ENCODE measurements around the gene MSANTD2. TPM values are rescaled to one million over a fixed set of nuclear protein-coding genes. Genes with fewer than 3 reads are reported as not detected.

Gene MSANTD2
- total RNA-seq, 1 donor from 2014 or later: 9.8 TPM

DNA sequence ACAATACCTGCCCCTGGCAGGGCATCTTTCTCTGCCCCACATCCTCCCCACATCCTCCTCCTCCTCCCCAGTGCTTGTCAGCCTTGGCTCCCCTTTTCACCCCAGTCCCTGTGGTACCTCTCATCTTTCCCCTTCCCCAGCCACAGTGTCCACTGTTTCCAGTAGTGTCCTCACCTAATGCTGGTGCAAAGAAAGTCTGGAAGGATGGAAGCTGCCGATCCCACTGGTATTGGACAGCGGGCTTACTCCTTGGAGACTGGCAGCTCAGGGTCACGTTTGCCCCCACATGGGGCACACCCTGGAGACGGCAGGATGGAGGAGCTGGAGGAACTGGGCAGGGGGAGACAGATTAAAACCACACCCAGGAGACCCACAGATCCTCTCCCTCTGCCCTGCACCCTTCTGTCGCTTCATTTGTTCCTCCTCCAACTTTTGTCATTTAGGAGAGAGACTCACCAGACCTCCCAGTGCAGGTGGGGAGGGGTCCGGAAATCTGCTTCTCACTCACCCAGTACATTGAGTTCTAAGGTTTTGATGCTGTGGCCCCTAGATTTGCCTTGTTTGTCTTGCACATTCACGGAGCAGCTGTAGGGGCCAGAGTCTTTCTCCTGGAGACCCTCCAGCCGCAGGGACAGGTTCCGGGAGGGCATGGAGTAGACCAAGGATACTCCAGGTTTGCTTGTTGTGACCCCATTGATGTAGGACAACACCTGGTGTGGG is 44.0 kb downstream of the MSANTD2 start:
- DNase-seq (ENCODE audit: extremely low spot score in 2 of 2): no peak
- Histone ChIP-seq H3K9me3 (no peaks in the 10 kb centered on the region), H3K36me3 (no peaks in the 10 kb centered on the region), H3K4me3 (no peak overlapping the region), H3K27me3 (peaks cover 6% of the 10 kb centered on the region), H3K27ac (no peak overlapping the region), H3K4me1 (peaks cover 34% of the 10 kb centered on the region)
- intact Hi-C loops (cut with DNase I): loop anchor here (5.0 kb wide), 1 partner anchor 81 kb away; no protein-coding TSS in a partner anchor
- TF ChIP-seq POLR2AphosphoS5 (IDR thresholded peaks at IDR 0.05; ENCODE audit: insufficient read depth in 1 of 2, low read depth in 1 of 2) (no peak), POLR2A (IDR thresholded peaks at IDR 0.05) (no peak)
- TF ChIP-seq, protein P1, sequence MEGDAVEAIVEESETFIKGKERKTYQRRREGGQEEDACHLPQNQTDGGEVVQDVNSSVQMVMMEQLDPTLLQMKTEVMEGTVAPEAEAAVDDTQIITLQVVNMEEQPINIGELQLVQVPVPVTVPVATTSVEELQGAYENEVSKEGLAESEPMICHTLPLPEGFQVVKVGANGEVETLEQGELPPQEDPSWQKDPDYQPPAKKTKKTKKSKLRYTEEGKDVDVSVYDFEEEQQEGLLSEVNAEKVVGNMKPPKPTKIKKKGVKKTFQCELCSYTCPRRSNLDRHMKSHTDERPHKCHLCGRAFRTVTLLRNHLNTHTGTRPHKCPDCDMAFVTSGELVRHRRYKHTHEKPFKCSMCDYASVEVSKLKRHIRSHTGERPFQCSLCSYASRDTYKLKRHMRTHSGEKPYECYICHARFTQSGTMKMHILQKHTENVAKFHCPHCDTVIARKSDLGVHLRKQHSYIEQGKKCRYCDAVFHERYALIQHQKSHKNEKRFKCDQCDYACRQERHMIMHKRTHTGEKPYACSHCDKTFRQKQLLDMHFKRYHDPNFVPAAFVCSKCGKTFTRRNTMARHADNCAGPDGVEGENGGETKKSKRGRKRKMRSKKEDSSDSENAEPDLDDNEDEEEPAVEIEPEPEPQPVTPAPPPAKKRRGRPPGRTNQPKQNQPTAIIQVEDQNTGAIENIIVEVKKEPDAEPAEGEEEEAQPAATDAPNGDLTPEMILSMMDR (IDR thresholded peaks at IDR 0.05): no peak

DNA sequence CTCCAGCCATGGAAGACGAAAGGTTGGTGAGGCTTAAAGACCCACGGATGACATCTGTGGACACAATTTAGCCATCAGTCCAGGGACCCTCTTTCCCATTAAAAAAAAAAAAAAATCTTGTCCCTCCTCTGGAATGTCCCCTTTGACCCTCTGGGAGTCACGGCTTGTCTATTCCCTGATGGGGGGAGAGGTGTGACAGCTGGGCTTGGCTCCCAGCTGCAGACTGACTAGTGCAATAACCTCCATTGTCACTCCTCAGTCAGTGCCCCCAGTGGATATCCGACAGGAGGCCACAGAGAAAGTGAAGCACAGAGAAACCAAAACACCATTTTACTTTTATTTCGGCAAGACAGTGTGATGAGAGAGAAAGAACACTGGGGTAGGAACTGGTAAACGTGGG is 45.5 kb downstream of the MSANTD2 start:
- no peaks in the 10 kb centered on the region for H3K9me3 ChIP-seq
- DNase-seq (ENCODE audit: extremely low spot score in 2 of 2): no peak
- TF ChIP-seq POLR2A (IDR thresholded peaks at IDR 0.05) (no peak), POLR2AphosphoS5 (IDR thresholded peaks at IDR 0.05; ENCODE audit: insufficient read depth in 1 of 2, low read depth in 1 of 2) (no peak)
- TF ChIP-seq, protein P1 (IDR thresholded peaks at IDR 0.05): no peak
- peaks cover 27% of the 10 kb centered on the region for H3K4me1 ChIP-seq
- H3K27me3 ChIP-seq: peaks cover 6% of the 10 kb centered on the region
- H3K36me3 ChIP-seq: no peaks in the 10 kb centered on the region
- H3K4me3 ChIP-seq: no peak overlapping the region
- H3K27ac ChIP-seq: no peak overlapping the region
- intact Hi-C loops (cut with DNase I): loop anchor here (5.0 kb wide), 1 partner anchor 83 kb away; no protein-coding TSS in a partner anchor

DNA sequence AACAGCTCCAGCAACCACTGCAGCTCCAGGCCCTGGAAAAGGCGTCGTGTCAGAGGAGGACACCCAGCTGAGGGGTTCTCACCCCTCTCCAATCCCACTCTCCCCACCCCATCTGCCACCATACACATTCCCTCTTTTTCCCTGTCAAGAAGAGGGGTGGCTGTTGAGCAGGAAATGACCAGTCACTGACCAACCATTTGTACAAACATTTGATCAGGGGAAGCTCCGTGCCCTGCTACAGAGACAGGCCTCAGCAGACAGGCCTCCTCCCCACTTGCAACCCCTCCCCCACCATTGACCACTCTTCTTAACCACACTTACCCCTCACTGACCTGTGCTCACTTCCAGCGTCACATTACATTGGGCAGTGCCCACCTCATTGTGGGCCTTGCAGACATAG is 45.9 kb downstream of the MSANTD2 start:
- H3K9me3 ChIP-seq: no peaks in the 10 kb centered on the region
- peaks cover 23% of the 10 kb centered on the region for H3K4me1 ChIP-seq
- TF ChIP-seq POLR2A (IDR thresholded peaks at IDR 0.05) (no peak), POLR2AphosphoS5 (IDR thresholded peaks at IDR 0.05; ENCODE audit: insufficient read depth in 1 of 2, low read depth in 1 of 2) (no peak)
- TF ChIP-seq, protein P1 (IDR thresholded peaks at IDR 0.05): no peak
- no peak for DNase-seq (ENCODE audit: extremely low spot score in 2 of 2)
- H3K36me3 ChIP-seq: no peaks in the 10 kb centered on the region
- H3K27me3 ChIP-seq: peaks cover 3% of the 10 kb centered on the region
- intact Hi-C loops (cut with DNase I): no loop called here
- H3K27ac ChIP-seq: no peak overlapping the region
- H3K4me3 ChIP-seq: no peak overlapping the region

DNA sequence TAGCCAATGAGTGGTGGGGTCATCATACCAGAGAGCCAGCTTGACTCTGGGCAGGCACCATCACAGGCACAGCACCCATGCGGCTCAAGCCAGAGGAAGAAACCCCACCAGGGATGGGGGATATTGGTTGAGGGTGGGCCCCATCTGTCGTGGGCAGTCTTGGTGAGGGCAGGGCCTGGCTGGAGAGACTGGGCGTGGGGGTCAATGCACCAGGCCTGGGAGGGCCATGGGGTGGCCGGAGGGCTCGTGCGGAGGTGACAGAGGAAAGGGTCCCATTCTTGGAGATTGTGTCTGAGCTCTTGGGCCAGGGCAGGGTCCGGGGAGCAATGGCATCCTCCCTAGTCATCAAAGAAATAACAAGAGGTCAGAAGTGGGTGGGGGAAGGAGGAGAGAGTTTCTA is 46.6 kb downstream of the MSANTD2 start:
- H3K4me1 ChIP-seq: peaks cover 16% of the 10 kb centered on the region
- H3K27me3 ChIP-seq: no peaks in the 10 kb centered on the region
- no peaks in the 10 kb centered on the region for H3K36me3 ChIP-seq
- intact Hi-C loops (cut with DNase I): no loop called here
- H3K4me3 ChIP-seq: no peak overlapping the region
- H3K9me3 ChIP-seq: no peaks in the 10 kb centered on the region
- TF ChIP-seq POLR2AphosphoS5 (IDR thresholded peaks at IDR 0.05; ENCODE audit: insufficient read depth in 1 of 2, low read depth in 1 of 2) (no peak), POLR2A (IDR thresholded peaks at IDR 0.05) (no peak)
- TF ChIP-seq, protein P1 (IDR thresholded peaks at IDR 0.05): no peak
- H3K27ac ChIP-seq: no peak overlapping the region
- DNase-seq (ENCODE audit: extremely low spot score in 2 of 2): no peak

DNA sequence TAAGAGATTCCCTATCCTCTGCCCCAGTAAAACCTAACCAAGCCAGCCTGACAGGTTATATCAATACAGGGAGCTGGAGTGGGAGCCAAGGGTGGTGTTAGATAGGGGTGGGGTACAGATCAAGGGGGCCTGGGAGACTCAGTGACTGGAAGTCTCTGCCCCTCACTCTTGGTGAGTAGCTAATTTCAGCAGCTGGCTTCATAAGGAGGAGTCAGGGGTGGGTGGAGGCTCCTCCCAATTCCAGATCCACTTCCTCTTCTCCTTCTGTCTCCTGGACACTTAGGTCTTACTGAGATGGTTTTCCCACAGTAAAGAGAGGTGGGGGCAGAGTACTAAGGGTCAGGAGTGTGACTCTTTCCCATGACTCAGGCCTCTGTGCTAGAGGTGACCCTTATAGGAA is 47.0 kb downstream of the MSANTD2 start:
- H3K27ac ChIP-seq: no peak overlapping the region
- no peak overlapping the region for H3K4me3 ChIP-seq
- H3K4me1 ChIP-seq: peaks cover 12% of the 10 kb centered on the region
- no peak for DNase-seq (ENCODE audit: extremely low spot score in 2 of 2)
- TF ChIP-seq POLR2A (IDR thresholded peaks at IDR 0.05) (no peak), POLR2AphosphoS5 (IDR thresholded peaks at IDR 0.05; ENCODE audit: insufficient read depth in 1 of 2, low read depth in 1 of 2) (no peak)
- TF ChIP-seq, protein P1 (IDR thresholded peaks at IDR 0.05): no peak
- intact Hi-C loops (cut with DNase I): no loop called here
- no peaks in the 10 kb centered on the region for H3K27me3 ChIP-seq
- no peaks in the 10 kb centered on the region for H3K36me3 ChIP-seq
- no peaks in the 10 kb centered on the region for H3K9me3 ChIP-seq
